Measurements from ENCODE around the gene NAXD.

GRCh38 chr13:110605132-110605531 is 10.2 kb upstream of the NAXD start:
- TF ChIP-seq POLR2A (IDR thresholded peaks at IDR 0.05), result no peak
- TF ChIP-seq CTCF (IDR thresholded peaks at IDR 0.05), result no peak
